Measurements from ENCODE around the gene AUTS2.

GRCh38 chr7:70393956-70394355 lies 795.7 kb downstream of the AUTS2 start:
- TF ChIP-seq GATA2 (IDR thresholded peaks at IDR 0.05; ENCODE audit: low read depth, low read length) (no peak), GATA3 (IDR thresholded peaks at IDR 0.05; ENCODE audit: low read depth, low read length) (no peak)
